H1 (cell line): ENCODE measurements around the gene PODN. TPM values are rescaled to one million over a fixed set of nuclear protein-coding genes. Genes with fewer than 3 reads are reported as not detected.
A peak's percentile ranks its signal among the peaks of the same experiment; 100 is the strongest.

Source experiments
- CTCF ChIA-PET: fragments of 300-600 bp; sonication (Branson Sonifier 250); formaldehyde crosslinking; loops from one replicate; lab custom pipeline; 2021; ENCODE audit not compliant: partially characterized antibody; lab: Charles Lee
- POLR2A ChIA-PET: fragments of 300-600 bp; sonication (Branson Sonifier 250); formaldehyde crosslinking; loops from one replicate; lab custom pipeline; 2021; ENCODE audit warnings: inconsistent platforms; ENCODE audit not compliant: partially characterized antibody; lab: Charles Lee
- DNase-seq, 2 experiments: peaks; one replicate each; pipeline versions ENCODE4 v3.0.0 to v3.0.0-alpha.2; 2010 to 2022; ENCODE audit warnings: low spot score in 2 of 2, low read depth in 1 of 2, mixed read lengths in 1 of 2
- FAIRE-seq: peaks from 2 replicates; lab custom pipeline; 2011; peaks lifted over from hg19 to GRCh38; lab: Jason Lieb, UNC
- H2AFZ ChIP-seq: 2 replicates; pipeline ENCODE4 v1.8.1; 2012; ENCODE audit warnings: low read length, inconsistent platforms
- H2AK5ac ChIP-seq: 2 replicates; pipeline ENCODE4 v1.6.1; 2013; ENCODE audit warnings: low read depth, low read length
- H2BK120ac ChIP-seq: replicated peaks from 2 replicates; pipeline ENCODE3; 2013; ENCODE audit warnings: low read depth, low read length, inconsistent platforms
- H2BK12ac ChIP-seq: 2 replicates; pipeline ENCODE4 v1.6.1; 2013; ENCODE audit warnings: low read depth, low read length
- H2BK15ac ChIP-seq: 2 replicates; pipeline ENCODE4 v1.6.1; 2013; ENCODE audit warnings: low read length
- H2BK20ac ChIP-seq: 2 replicates; pipeline ENCODE4 v1.6.1; 2013; ENCODE audit warnings: low read length
- H2BK5ac ChIP-seq: 2 replicates; pipeline ENCODE4 v1.6.1; 2013; ENCODE audit warnings: low read depth, low read length
- H3K14ac ChIP-seq: 2 replicates; pipeline ENCODE4 v1.6.1; 2013; ENCODE audit warnings: inconsistent platforms; ENCODE audit not compliant: insufficient read length
- H3K18ac ChIP-seq: 2 replicates; pipeline ENCODE4 v1.6.1; 2013; ENCODE audit warnings: low read length; ENCODE audit errors: extremely low read depth
- H3K23ac ChIP-seq: 2 replicates; pipeline ENCODE4 v1.6.1; 2013; ENCODE audit warnings: inconsistent platforms; ENCODE audit not compliant: insufficient read length
- H3K23me2 ChIP-seq: 2 replicates; pipeline ENCODE4 v1.6.1; 2013; ENCODE audit warnings: low read depth, low read length
- H3K27ac ChIP-seq: 2 replicates; pipeline ENCODE4 v1.6.1; 2011; ENCODE audit warnings: low read depth, low read length, inconsistent platforms
- H3K27me3 ChIP-seq, 4 experiments: replicated peaks in 1 of 4; 1 replicate in 1 of 4; 2 replicates in 3 of 4; pipeline versions ENCODE4 v1.6.1 to v1.8.1; 2011 to 2013; ENCODE audit warnings: low read length in 3 of 4, mild to moderate bottlenecking in 3 of 4, inconsistent platforms in 2 of 4, mixed read lengths in 2 of 4, moderate library complexity in 1 of 4; ENCODE audit not compliant: control insufficient read depth in 3 of 4, insufficient read depth in 3 of 4; ENCODE audit errors: extremely low read depth in 1 of 4
- H3K36me3 ChIP-seq, 4 experiments: 2 replicates each; pipeline versions ENCODE4 v1.6.1 to v1.8.1; 2011 to 2013; ENCODE audit warnings: mild to moderate bottlenecking in 4 of 4, low read length in 3 of 4, moderate library complexity in 2 of 4, control low read depth in 1 of 4, inconsistent platforms in 1 of 4; ENCODE audit not compliant: insufficient read depth in 4 of 4, control insufficient read depth in 2 of 4
- H3K4ac ChIP-seq: replicated peaks from 2 replicates; pipeline ENCODE3; 2013; ENCODE audit warnings: low read length, low read depth, mixed read lengths, inconsistent platforms; ENCODE audit not compliant: insufficient read length
- H3K4me1 ChIP-seq, 4 experiments: replicated peaks in 1 of 4; 1 replicate in 1 of 4; 2 replicates in 3 of 4; pipeline versions ENCODE4 v1.6.1 to v1.8.1; 2011 to 2013; ENCODE audit warnings: low read length in 3 of 4, inconsistent platforms in 2 of 4, mixed read lengths in 1 of 4; ENCODE audit not compliant: insufficient read depth in 4 of 4, control insufficient read depth in 3 of 4
- H3K4me2 ChIP-seq, 2 experiments: 2 replicates each; pipeline versions ENCODE4 v1.6.1 to v1.8.1; 2011 to 2013; ENCODE audit warnings: low read depth in 2 of 2, low read length in 2 of 2, control low read depth in 1 of 2, inconsistent platforms in 1 of 2, mild to moderate bottlenecking in 1 of 2; ENCODE audit not compliant: insufficient read depth in 1 of 2
- H3K4me3 ChIP-seq, 4 experiments: fragments of 200-600, 300-600 bp in 1 of 4; sonication (generic), shearing (Covaris generic), sonication (Bioruptor Twin) in 1 of 4; 2 replicates each; pipeline versions ENCODE4 v1.5.1 to v1.8.1; 2011 to 2016; ENCODE audit warnings: low read length in 4 of 4, low read depth in 3 of 4, control low read depth in 2 of 4, inconsistent platforms in 2 of 4, mild to moderate bottlenecking in 2 of 4, mixed read lengths in 1 of 4, moderate library complexity in 1 of 4; ENCODE audit not compliant: insufficient read depth in 2 of 4; ENCODE audit errors: extremely low read depth in 1 of 4
- H3K56ac ChIP-seq: replicated peaks from 2 replicates; pipeline ENCODE3; 2013; ENCODE audit warnings: low read depth, mild to moderate bottlenecking, mixed read lengths, low read length, inconsistent platforms; ENCODE audit not compliant: insufficient read length
- H3K79me1 ChIP-seq: 2 replicates; pipeline ENCODE4 v1.6.1; 2013; ENCODE audit warnings: low read depth, low read length, control low read depth
- H3K79me2 ChIP-seq, 2 experiments: 2 replicates each; pipeline versions ENCODE4 v1.6.1 to v1.8.1; 2012 to 2013; ENCODE audit warnings: low read length in 2 of 2, mild to moderate bottlenecking in 2 of 2, inconsistent platforms in 1 of 2; ENCODE audit not compliant: insufficient read depth in 2 of 2, control insufficient read depth in 1 of 2
- H3K9ac ChIP-seq, 4 experiments: replicated peaks in 1 of 4; 1 replicate in 1 of 4; 2 replicates in 3 of 4; pipeline versions ENCODE4 v1.6.1 to v1.8.1; 2011 to 2013; ENCODE audit warnings: low read depth in 3 of 4, low read length in 3 of 4, control low read depth in 2 of 4, mild to moderate bottlenecking in 2 of 4, moderate library complexity in 2 of 4, inconsistent platforms in 1 of 4; ENCODE audit errors: extremely low read depth in 1 of 4
- H3K9me3 ChIP-seq, 2 experiments: 2 replicates each; pipeline versions ENCODE4 v1.6.1 to v1.8.1; 2012 to 2013; ENCODE audit warnings: mild to moderate bottlenecking in 2 of 2, moderate library complexity in 2 of 2, control low read depth in 1 of 2, inconsistent platforms in 1 of 2, low read depth in 1 of 2, low read length in 1 of 2, mixed read lengths in 1 of 2; ENCODE audit not compliant: insufficient read depth in 2 of 2
- H4K20me1 ChIP-seq, 2 experiments: replicated peaks in 1 of 2; 2 replicates each; pipeline versions ENCODE3 to v1.8.1; 2011 to 2013; ENCODE audit warnings: inconsistent platforms in 2 of 2, low read length in 2 of 2, mild to moderate bottlenecking in 1 of 2; ENCODE audit not compliant: insufficient read depth in 2 of 2, control insufficient read depth in 1 of 2
- H4K5ac ChIP-seq: 2 replicates; pipeline ENCODE4 v1.6.1; 2013; ENCODE audit warnings: low read length, low read depth, mixed read lengths, inconsistent platforms; ENCODE audit not compliant: insufficient read length
- H4K8ac ChIP-seq: 2 replicates; pipeline ENCODE4 v1.8.0; 2013; ENCODE audit warnings: mild to moderate bottlenecking, moderate library complexity, low read length, inconsistent platforms; ENCODE audit not compliant: insufficient read depth; ENCODE audit errors: extremely low read depth
- H4K91ac ChIP-seq: replicated peaks from 2 replicates; pipeline ENCODE3; 2013; ENCODE audit warnings: low read length, mixed read lengths, inconsistent platforms; ENCODE audit not compliant: insufficient read length
- CBX5 ChIP-seq: fragments of 300-800, 300-1000 bp; sonication (generic); IDR thresholded peaks from 2 replicates; pipeline ENCODE4 v1.7.1; 2016; ENCODE audit warnings: antibody characterized with exemption, low read length, low read depth
- CBX8 ChIP-seq: fragments of 300-800, 300-1000 bp; sonication (generic); IDR thresholded peaks from 2 replicates; pipeline ENCODE4 v1.7.1; 2016; ENCODE audit warnings: low read depth, low read length, borderline replicate concordance
- CHD1 ChIP-seq: IDR thresholded peaks from 2 replicates; pipeline ENCODE4 v1.6.1; 2012; ENCODE audit warnings: low read depth, low read length, improper control_type of control experiment
- EZH2 ChIP-seq: fragments of 200-600 bp; sonication (generic); IDR thresholded peaks from 2 replicates; pipeline ENCODE4 v1.7.1; 2012; ENCODE audit warnings: low read depth, mild to moderate bottlenecking, moderate library complexity, low read length, inconsistent platforms; ENCODE audit not compliant: severe bottlenecking
- GTF2F1 ChIP-seq: IDR thresholded peaks from 2 replicates; pipeline ENCODE4 v1.6.1; 2012; ENCODE audit warnings: low read depth, low read length, improper control_type of control experiment, borderline replicate concordance
- HDAC6 ChIP-seq: IDR thresholded peaks from one replicate; pipeline ENCODE4 v1.7.1; 2012; ENCODE audit warnings: low read depth, mild to moderate bottlenecking, inconsistent platforms, low read length, moderate library complexity
- NANOG ChIP-seq: IDR thresholded peaks from 2 replicates; pipeline ENCODE4 v1.6.1; 2011; ENCODE audit warnings: low read length, low read depth, mild to moderate bottlenecking, inconsistent platforms; ENCODE audit not compliant: insufficient read depth, poor library complexity, severe bottlenecking
- RFX5 ChIP-seq: IDR thresholded peaks from 2 replicates; pipeline ENCODE4 v1.6.1; 2011; ENCODE audit warnings: low read depth, low read length, improper control_type of control experiment, borderline replicate concordance
- SIN3A ChIP-seq, 2 experiments: IDR thresholded peaks in 1 of 2; conservative IDR thresholded peaks in 1 of 2; 2 replicates each; pipeline ENCODE4 v1.6.1; 2011 to 2012; ENCODE audit warnings: low read length in 2 of 2, improper control_type of control experiment in 1 of 2, low read depth in 1 of 2, mild to moderate bottlenecking in 1 of 2
- SIRT6 ChIP-seq: IDR thresholded peaks from one replicate; pipeline ENCODE4 v1.7.1; 2012; ENCODE audit warnings: low read length, inconsistent platforms
- SP2 ChIP-seq: IDR thresholded peaks from 2 replicates; pipeline ENCODE4 v1.6.1; 2012; ENCODE audit warnings: mild to moderate bottlenecking, low read length, inconsistent platforms
- TCF12 ChIP-seq: IDR thresholded peaks from 2 replicates; pipeline ENCODE4 v1.6.1; 2011; ENCODE audit warnings: low read depth, mild to moderate bottlenecking, low read length
- TEAD4 ChIP-seq: IDR thresholded peaks from 2 replicates; pipeline ENCODE4 v1.6.1; 2012; ENCODE audit warnings: low read depth, low read length, inconsistent platforms, mixed read lengths
- WGBS, 2 experiments: shearing (Covaris generic) in 1 of 2; methylation state at CpG; one replicate each; pipeline versions ENCODE4 v1.1.6 to v1.1.7; 2013 to 2015; ENCODE audit warnings: low lambda C conversion rate in 2 of 2, mixed read lengths in 2 of 2, inconsistent platforms in 1 of 2, low coverage in 1 of 2, missing lambda C conversion rate in 1 of 2; ENCODE audit not compliant: insufficient replicate concordance in 2 of 2, insufficient coverage in 1 of 2, insufficient read length in 1 of 2; ENCODE audit errors: extremely low coverage in 1 of 2, missing lambda C conversion rate in 1 of 2; 5-methylcytosine and 5-hydroxymethylcytosine counted together
- polyA plus RNA-seq, 7 experiments: library from polyadenylated mRNA; depleted of rRNA in 3 of 7; stranded (reverse) in 5 of 7; unstranded in 2 of 7; fragments of >200 nt in 5 of 7; fragments of 200-250 nt in 2 of 7; gene quantifications; 1 replicate in 5 of 7; 2 replicates in 1 of 7; 4 replicates in 1 of 7; pipeline versions ENCODE4 v1.2.1 to v1.2.3, GENCODE V29; 2011 to 2013; ENCODE audit warnings: missing spikeins in 2 of 7, mixed read lengths in 2 of 7
- total RNA-seq: library from RNA; stranded (reverse); fragmentation: NEBNext Ultra II Directional; extraction: Animal tissue kit (Norgen Biotek cat#: 25700); gene quantifications from 2 replicates; pipeline ENCODE4 v1.2.1, GENCODE V29; 2021

The PODN gene
- total and polyA plus RNA-seq, 2 of the 8 experiments (the other 6 are each of a cell fraction or from before 2014, with no cell fraction given): 0.11 to 0.17 TPM

DNA sequence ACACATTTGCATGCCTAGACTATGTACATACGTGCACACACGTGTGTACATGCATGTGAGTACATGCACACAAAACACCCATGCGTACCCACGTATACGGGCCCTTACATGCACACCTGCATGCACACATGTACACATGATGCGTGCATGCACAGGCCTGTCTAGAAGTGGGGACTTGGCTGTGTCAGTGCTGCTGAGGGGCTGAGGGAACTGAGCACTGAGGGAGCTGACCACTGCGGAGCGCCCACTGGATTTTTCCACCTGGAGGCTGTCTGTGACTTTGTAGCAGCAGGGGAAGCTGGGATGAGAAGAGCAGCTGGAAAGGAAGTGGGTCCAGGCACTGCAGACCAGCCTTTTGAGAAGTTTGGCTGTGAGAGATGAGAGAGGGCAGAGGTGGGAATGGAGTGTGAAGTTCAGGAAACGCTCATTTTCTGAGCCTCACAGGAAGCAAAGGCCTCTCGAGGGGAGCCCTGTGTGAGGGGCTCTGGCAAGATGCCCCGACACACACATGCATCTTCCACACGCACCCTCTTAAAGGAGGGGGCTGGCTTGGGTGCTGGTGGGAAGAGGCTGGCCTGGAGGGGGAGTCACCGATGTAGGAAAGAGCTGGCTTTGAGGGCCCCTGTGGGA lies 20.9 kb downstream of the PODN start:
- no peak overlapping the region for H3K23ac ChIP-seq
- H3K79me2 ChIP-seq: no peaks in the 10 kb centered on the region
- no peak overlapping the region for H3K18ac ChIP-seq
- H4K5ac ChIP-seq: no peak overlapping the region
- 0 out of 2 replicates have a peak, but pooled peaks cover 2% of the 10 kb centered on the region for H3K23me2 ChIP-seq
- no peaks in the 10 kb centered on the region for H3K79me1 ChIP-seq
- ChIA-PET POLR2A (interaction anchor here (0.6 to 1.3 kb wide), 3 partner anchors 11 to 443 kb away, joined by 3 read pairs; no protein-coding TSS in a partner anchor), CTCF (interaction anchor here (0.8 to 3.5 kb wide), 7 partner anchors 10 to 98 kb away, joined by 3 to 14 read pairs (median 5); no protein-coding TSS in a partner anchor)
- no peak overlapping the region for H2BK15ac ChIP-seq
- H4K91ac ChIP-seq: peak overlapping the region; percentile 49
- no peak overlapping the region for H2AFZ ChIP-seq
- no peak overlapping the region for H3K56ac ChIP-seq
- WGBS, 2 experiments: 81% methylated on average over 13 of the region's 13 CpGs; no CpG with 5 or more reads in 1 of the 2 experiments
- no peak overlapping the region for H3K14ac ChIP-seq
- H2BK120ac ChIP-seq: no peak overlapping the region
- peak overlapping the region; percentile 27; the same call in 1 of the 2 replicates for H2BK12ac ChIP-seq
- H3K9ac ChIP-seq: no peak overlapping the region; a peak in 1 of 7 replicates
- no peaks in the 10 kb centered on the region for H3K36me3 ChIP-seq
- H2AK5ac ChIP-seq: 0 out of 2 replicates have a peak overlapping the region, but pooled peaks have one; percentile 41
- no peak overlapping the region for H4K8ac ChIP-seq
- H3K4me2 ChIP-seq: 0 out of 4 replicates have a peak overlapping the region, but pooled peaks of 1 of the 2 experiments have one; percentile 26
- H3K27me3 ChIP-seq: no peaks in the 10 kb centered on the region; a peak in 1 of 7 replicates
- no peak overlapping the region for H3K4me3 ChIP-seq
- FAIRE-seq (no peak), DNase-seq (no peak)
- no peaks in the 10 kb centered on the region for H3K9me3 ChIP-seq
- H3K4me1 ChIP-seq: peaks cover 0 to 22% (median 9%) of the 10 kb centered on the region in 4 experiments; a peak in 6 of 7 replicates
- peak overlapping the region; percentile 47 for H3K4ac ChIP-seq
- H2BK5ac ChIP-seq: no peak overlapping the region
- H4K20me1 ChIP-seq: peaks cover 0 to 2% of the 10 kb centered on the region in 2 experiments
- H2BK20ac ChIP-seq: no peak overlapping the region
- H3K27ac ChIP-seq: no peak overlapping the region
- TF ChIP-seq TEAD4 (no peak), HDAC6 (no peak), CHD1 (no peak), GTF2F1 (no peak), CBX5 (no peak), RFX5 (no peak), CBX8 (no peak), NANOG (no peak), EZH2 (no peak), SIRT6 (no peak), SP2 (no peak), SIN3A (conservative IDR thresholded peaks at IDR 0.05 in 1 of 2, IDR thresholded peaks at IDR 0.05 in 1 of 2; ENCODE audit: low read depth in 1 of 2, low read length in 2 of 2) (no peak), TCF12 (no peak)
